SH-SY5Y (cell line): ENCODE measurements around the gene ZDHHC14.

Experiments used
- GATA2 ChIP-seq: IDR thresholded peaks from 2 replicates; pipeline ENCODE4 v1.6.1; 2011; ENCODE audit warnings: mild to moderate bottlenecking, low read depth, low read length
- GATA3 ChIP-seq: IDR thresholded peaks from 2 replicates; pipeline ENCODE4 v1.6.1; 2011; ENCODE audit warnings: low read depth, mild to moderate bottlenecking, low read length, moderate library complexity

- TF ChIP-seq GATA2 (no peak), GATA3 (no peak)
These were observed 51.9 kb downstream of the ZDHHC14 start for GRCh38 chr6:157432892-157433265.
